ENCODE measurements around the gene INSIG1. TPM values are rescaled to one million over a fixed set of nuclear protein-coding genes. Genes with fewer than 3 reads are reported as not detected.

Gene INSIG1
- total and polyA plus RNA-seq, 4 donors = 118 to 219 (median 193) TPM

DNA sequence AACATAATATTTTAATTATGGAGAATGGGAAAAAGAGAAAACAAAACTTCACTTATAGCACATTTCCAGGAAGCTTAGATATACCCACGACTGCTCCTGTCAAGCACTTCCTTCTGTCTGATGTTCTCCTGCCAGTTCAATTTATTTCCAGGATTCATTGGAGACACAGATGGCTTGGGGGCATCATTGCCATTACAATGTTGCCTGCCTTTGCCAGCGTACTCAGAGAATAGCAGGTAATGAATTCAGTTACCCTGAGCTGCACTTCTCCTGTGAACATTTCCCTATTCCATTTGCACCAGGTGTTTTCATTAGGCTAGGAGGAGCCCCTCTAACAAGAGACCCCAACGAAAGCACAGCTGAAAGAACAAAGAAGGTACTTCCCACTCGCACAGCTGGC, 33.7 kb downstream of the INSIG1 start:
- Histone ChIP-seq H3K27ac (ENCODE audit: low read depth in 1 of 2, low read length in 2 of 2) (no peak overlapping the region), H3K27me3 (ENCODE audit: control insufficient read depth in 4 of 4, insufficient read depth in 4 of 4, low read length in 3 of 4) (no peaks in the 10 kb centered on the region)
- WGBS = 61% methylated on average over 4 of the region's 4 CpGs

More for the DNA sequence above, 33.7 kb downstream of the INSIG1 start:
- Histone ChIP-seq H3K4me3 (ENCODE audit: low read depth in 1 of 3, low read length in 3 of 3) (no peak overlapping the region), H3K4me1 (ENCODE audit: control insufficient read depth in 4 of 4, insufficient read depth in 4 of 4, low read length in 3 of 4) (no peaks in the 10 kb centered on the region), H3K9ac (ENCODE audit: low read depth in 1 of 2, low read length in 2 of 2) (no peak overlapping the region), H3K36me3 (ENCODE audit: control insufficient read depth in 4 of 4, insufficient read depth in 3 of 4, low read depth in 1 of 4, low read length in 3 of 4) (no peaks in the 10 kb centered on the region), H3K9me3 (ENCODE audit: control insufficient read depth in 4 of 4, low read length in 3 of 4) (no peaks in the 10 kb centered on the region)
- no peak for DNase-seq (ENCODE audit: low spot score)
- TF ChIP-seq RXRA (IDR thresholded peaks at IDR 0.05) = no peak
- no peak for TF ChIP-seq FOXA1 (IDR thresholded peaks at IDR 0.05)
- TF ChIP-seq, protein P1, sequence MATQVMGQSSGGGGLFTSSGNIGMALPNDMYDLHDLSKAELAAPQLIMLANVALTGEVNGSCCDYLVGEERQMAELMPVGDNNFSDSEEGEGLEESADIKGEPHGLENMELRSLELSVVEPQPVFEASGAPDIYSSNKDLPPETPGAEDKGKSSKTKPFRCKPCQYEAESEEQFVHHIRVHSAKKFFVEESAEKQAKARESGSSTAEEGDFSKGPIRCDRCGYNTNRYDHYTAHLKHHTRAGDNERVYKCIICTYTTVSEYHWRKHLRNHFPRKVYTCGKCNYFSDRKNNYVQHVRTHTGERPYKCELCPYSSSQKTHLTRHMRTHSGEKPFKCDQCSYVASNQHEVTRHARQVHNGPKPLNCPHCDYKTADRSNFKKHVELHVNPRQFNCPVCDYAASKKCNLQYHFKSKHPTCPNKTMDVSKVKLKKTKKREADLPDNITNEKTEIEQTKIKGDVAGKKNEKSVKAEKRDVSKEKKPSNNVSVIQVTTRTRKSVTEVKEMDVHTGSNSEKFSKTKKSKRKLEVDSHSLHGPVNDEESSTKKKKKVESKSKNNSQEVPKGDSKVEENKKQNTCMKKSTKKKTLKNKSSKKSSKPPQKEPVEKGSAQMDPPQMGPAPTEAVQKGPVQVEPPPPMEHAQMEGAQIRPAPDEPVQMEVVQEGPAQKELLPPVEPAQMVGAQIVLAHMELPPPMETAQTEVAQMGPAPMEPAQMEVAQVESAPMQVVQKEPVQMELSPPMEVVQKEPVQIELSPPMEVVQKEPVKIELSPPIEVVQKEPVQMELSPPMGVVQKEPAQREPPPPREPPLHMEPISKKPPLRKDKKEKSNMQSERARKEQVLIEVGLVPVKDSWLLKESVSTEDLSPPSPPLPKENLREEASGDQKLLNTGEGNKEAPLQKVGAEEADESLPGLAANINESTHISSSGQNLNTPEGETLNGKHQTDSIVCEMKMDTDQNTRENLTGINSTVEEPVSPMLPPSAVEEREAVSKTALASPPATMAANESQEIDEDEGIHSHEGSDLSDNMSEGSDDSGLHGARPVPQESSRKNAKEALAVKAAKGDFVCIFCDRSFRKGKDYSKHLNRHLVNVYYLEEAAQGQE (IDR thresholded peaks at IDR 0.05) = no peak
- TF ChIP-seq CTCF (IDR thresholded peaks at IDR 0.05; ENCODE audit: low read depth, low read length, missing input control) = no peak
- TF ChIP-seq, protein P2, sequence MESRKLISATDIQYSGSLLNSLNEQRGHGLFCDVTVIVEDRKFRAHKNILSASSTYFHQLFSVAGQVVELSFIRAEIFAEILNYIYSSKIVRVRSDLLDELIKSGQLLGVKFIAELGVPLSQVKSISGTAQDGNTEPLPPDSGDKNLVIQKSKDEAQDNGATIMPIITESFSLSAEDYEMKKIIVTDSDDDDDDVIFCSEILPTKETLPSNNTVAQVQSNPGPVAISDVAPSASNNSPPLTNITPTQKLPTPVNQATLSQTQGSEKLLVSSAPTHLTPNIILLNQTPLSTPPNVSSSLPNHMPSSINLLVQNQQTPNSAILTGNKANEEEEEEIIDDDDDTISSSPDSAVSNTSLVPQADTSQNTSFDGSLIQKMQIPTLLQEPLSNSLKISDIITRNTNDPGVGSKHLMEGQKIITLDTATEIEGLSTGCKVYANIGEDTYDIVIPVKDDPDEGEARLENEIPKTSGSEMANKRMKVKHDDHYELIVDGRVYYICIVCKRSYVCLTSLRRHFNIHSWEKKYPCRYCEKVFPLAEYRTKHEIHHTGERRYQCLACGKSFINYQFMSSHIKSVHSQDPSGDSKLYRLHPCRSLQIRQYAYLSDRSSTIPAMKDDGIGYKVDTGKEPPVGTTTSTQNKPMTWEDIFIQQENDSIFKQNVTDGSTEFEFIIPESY (IDR thresholded peaks at IDR 0.05) = no peak
- TF ChIP-seq NR2F2 (IDR thresholded peaks at IDR 0.05) = no peak
- no peak for TF ChIP-seq SP1 (IDR thresholded peaks at IDR 0.05)
- no peak for TF ChIP-seq YY1 (IDR thresholded peaks at IDR 0.05)
- TF ChIP-seq HNF4G (IDR thresholded peaks at IDR 0.05) = no peak
- TF ChIP-seq EGR1 (IDR thresholded peaks at IDR 0.05; ENCODE audit: low read depth in 2 of 2) = no peak
- TF ChIP-seq JUND (IDR thresholded peaks at IDR 0.05) = no peak
- no peak for TF ChIP-seq ATF3 (IDR thresholded peaks at IDR 0.05)
- no peak for TF ChIP-seq HNF4A (conservative IDR thresholded peaks at IDR 0.05)
- TF ChIP-seq MAX (IDR thresholded peaks at IDR 0.05) = no peak
- TF ChIP-seq GABPA (IDR thresholded peaks at IDR 0.05 in 1 of 2, conservative IDR thresholded peaks at IDR 0.05 in 1 of 2) = no peak
- TF ChIP-seq RAD21 (IDR thresholded peaks at IDR 0.05) = no peak
- no peak for TF ChIP-seq TAF1 (conservative IDR thresholded peaks at IDR 0.05)

Measured in liver (tissue), 9 donors.